Smooth muscle cell (in vitro differentiated cells): ENCODE results near the gene NFYA. TPM values are rescaled to one million over a fixed set of nuclear protein-coding genes. Genes with fewer than 3 reads are reported as not detected.
A peak's percentile ranks its signal among the peaks of the same experiment; 100 is the strongest.

Experiments used
- DNase-seq: peaks from one replicate; lab custom pipeline; 2025; ENCODE audit not compliant: unreplicated experiment; lab: John Stamatoyannopoulos, UW
- H2AFZ ChIP-seq: fragments of 200-600 bp; sonication (generic); 2 replicates; pipeline ENCODE4 v1.6.0; 2016; ENCODE audit warnings: antibody characterized with exemption, low read depth, mild to moderate bottlenecking
- H3F3A ChIP-seq: fragments of 200-600 bp; sonication (generic); 2 replicates; pipeline ENCODE4 v1.6.0; 2017; ENCODE audit warnings: antibody characterized with exemption, low read depth
- H3K27ac ChIP-seq: fragments of 200-600 bp; sonication (generic); 2 replicates; pipeline ENCODE4 v1.5.1; 2016; ENCODE audit warnings: low read depth, mild to moderate bottlenecking
- H3K27me3 ChIP-seq: fragments of 200-600 bp; sonication (generic); 2 replicates; pipeline ENCODE4 v1.6.1; 2016; ENCODE audit warnings: low read depth, mild to moderate bottlenecking
- H3K36me3 ChIP-seq: fragments of 200-600 bp; sonication (generic); 2 replicates; pipeline ENCODE4 v1.5.1; 2016; ENCODE audit warnings: low read depth
- H3K4me1 ChIP-seq: fragments of 200-600 bp; sonication (generic); 2 replicates; pipeline ENCODE4 v1.5.1; 2016; ENCODE audit warnings: low read depth
- H3K4me2 ChIP-seq: fragments of 200-600 bp; sonication (generic); 2 replicates; pipeline ENCODE4 v1.6.0; 2016; ENCODE audit warnings: mild to moderate bottlenecking
- H3K4me3 ChIP-seq: fragments of 200-600 bp; sonication (generic); 2 replicates; pipeline ENCODE4 v1.5.1; 2016; ENCODE audit warnings: mild to moderate bottlenecking
- H3K79me2 ChIP-seq: fragments of 200-600 bp; sonication (generic); 2 replicates; pipeline ENCODE4 v1.6.0; 2016; ENCODE audit warnings: low read depth, mild to moderate bottlenecking
- H3K9ac ChIP-seq: fragments of 200-600 bp; sonication (generic); 2 replicates; pipeline ENCODE4 v1.6.0; 2016; ENCODE audit warnings: low read depth
- H3K9me3 ChIP-seq: fragments of 200-600 bp; sonication (generic); replicated peaks from 2 replicates; pipeline ENCODE4 v1.5.1; 2016; ENCODE audit warnings: low read depth
- H4K20me1 ChIP-seq: fragments of 200-600 bp; sonication (generic); 2 replicates; pipeline ENCODE4 v1.6.0; 2016; ENCODE audit warnings: low read depth
- WGBS: methylation state at CpG from one replicate; pipeline ENCODE4 v1.1.7; 2016; ENCODE audit warnings: low lambda C conversion rate; 5-methylcytosine and 5-hydroxymethylcytosine counted together
- polyA plus RNA-seq: library from polyadenylated mRNA; unstranded; fragments of >200 nt; fragmentation: Nextera tagmentation; extraction: Ambion mirVana; gene quantifications from 2 replicates; pipeline ENCODE4 v1.2.1, GENCODE V29; 2016
- total RNA-seq: library from RNA; depleted of rRNA; stranded (reverse); fragments of >200 nt; gene quantifications from 2 replicates; pipeline ENCODE4 v1.2.3, GENCODE V29; 2014
- TF ChIP-seq, protein P1 (sequence below): fragments of 200-600 bp; sonication (generic); IDR thresholded peaks from 2 replicates; pipeline ENCODE4 v1.5.1; 2017; ENCODE audit warnings: borderline replicate concordance, mild to moderate bottlenecking, antibody characterized with exemption; ENCODE audit not compliant: insufficient read depth, poor library complexity, severe bottlenecking

Gene NFYA
- total and polyA plus RNA-seq, 2 experiments from 2014 or later: 22.4 to 40.2 TPM

DNA sequence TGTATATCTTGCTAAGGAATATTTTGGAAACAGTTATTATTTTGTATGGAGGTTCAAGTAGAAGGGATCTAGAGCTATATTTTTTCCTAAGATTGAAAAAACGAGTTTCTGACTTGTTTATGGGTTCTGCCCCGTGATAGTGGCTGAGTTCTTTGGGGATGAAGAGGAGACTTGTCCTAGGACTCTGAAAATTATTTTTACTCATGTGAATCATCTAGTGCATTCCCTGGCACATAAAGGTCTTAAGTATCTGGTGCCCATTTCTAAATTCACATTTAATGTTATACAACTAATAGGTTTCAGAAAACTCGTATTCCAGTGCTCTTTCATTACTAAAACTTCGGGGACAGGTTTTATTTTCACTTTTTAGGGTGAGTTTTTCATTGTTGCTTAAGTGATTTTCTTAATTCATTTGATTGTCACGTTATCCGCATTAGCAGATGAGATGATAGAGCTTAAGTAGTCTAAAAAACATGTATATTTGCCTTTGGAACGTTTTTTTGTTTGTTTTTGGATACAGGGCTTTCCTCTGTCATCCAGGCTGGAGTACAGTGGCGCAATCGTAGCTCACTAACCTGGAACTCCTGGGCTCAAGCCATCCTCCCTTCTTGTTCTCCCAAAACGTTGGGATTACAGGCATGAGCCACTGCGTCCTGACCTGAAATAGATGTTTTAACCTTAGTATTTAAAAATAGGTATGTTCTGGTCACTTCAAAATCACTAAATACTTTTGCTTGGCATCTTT lies 2.1 kb downstream of the NFYA start:
- no peaks in the 10 kb centered on the region for H3K27me3 ChIP-seq
- H3K79me2 ChIP-seq: peaks cover 65% of the 10 kb centered on the region
- H3K4me1 ChIP-seq: peaks cover 35% of the 10 kb centered on the region
- peaks cover 63% of the 10 kb centered on the region for H4K20me1 ChIP-seq
- H3K36me3 ChIP-seq: no peaks in the 10 kb centered on the region
- no peak overlapping the region for H2AFZ ChIP-seq
- TF ChIP-seq, protein P1, sequence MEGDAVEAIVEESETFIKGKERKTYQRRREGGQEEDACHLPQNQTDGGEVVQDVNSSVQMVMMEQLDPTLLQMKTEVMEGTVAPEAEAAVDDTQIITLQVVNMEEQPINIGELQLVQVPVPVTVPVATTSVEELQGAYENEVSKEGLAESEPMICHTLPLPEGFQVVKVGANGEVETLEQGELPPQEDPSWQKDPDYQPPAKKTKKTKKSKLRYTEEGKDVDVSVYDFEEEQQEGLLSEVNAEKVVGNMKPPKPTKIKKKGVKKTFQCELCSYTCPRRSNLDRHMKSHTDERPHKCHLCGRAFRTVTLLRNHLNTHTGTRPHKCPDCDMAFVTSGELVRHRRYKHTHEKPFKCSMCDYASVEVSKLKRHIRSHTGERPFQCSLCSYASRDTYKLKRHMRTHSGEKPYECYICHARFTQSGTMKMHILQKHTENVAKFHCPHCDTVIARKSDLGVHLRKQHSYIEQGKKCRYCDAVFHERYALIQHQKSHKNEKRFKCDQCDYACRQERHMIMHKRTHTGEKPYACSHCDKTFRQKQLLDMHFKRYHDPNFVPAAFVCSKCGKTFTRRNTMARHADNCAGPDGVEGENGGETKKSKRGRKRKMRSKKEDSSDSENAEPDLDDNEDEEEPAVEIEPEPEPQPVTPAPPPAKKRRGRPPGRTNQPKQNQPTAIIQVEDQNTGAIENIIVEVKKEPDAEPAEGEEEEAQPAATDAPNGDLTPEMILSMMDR: no peak
- H3K4me3 ChIP-seq: peak overlapping the region; percentile 83
- peak overlapping the region; percentile 93 for H3K4me2 ChIP-seq
- DNase-seq: no peak
- H3K27ac ChIP-seq: peak overlapping the region; percentile 94
- H3K9me3 ChIP-seq: no peaks in the 10 kb centered on the region
- peaks cover 3% of the 10 kb centered on the region for H3F3A ChIP-seq
- 62% methylated on average over 11 of the region's 11 CpGs for WGBS
- H3K9ac ChIP-seq: peak overlapping the region; percentile 95

DNA sequence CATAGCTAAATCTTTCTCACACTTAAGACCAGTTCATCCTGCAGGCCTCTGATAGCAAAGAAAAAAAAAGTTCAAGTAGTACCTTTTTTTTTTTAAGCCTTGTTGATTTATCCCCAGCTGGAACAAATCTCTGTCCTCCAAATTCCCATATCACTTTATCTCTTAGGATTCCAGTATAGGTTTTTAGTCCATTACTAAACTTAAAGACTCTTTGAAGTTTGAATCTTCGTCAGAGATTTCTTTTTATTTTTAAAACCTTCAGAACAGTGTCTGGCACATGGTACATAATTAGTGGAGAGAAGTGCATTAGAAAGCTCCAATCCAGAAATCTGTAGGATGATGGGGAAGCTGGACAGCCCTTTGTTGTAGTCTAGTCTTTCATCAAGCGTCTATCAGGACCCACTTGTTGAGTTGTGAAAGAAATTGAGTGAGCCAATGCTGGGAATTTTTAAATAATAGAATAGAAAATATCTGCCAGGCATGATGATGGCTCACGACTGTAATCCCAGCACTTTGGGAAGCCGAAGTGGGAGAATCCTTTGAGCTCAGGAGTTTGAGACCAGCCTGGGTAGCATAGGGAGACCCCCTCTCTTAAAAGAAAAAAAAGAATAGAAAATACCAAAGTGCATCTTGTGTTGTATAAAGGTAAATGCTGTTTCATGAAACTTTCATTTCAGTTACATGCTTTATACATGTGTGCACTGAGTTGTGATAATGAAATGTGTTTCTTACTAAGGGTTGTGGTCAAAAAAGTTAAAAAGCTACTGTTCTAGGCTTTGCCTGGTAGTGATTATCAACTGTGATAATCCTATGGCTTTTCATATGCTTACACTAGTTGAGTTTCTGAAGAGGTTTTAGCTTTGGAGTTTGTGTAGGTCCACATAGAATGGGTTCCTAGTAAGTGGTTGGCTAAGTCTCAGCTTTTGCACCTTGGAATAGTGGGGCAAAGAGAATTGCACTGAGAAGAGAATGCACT lies 3.2 kb downstream of the NFYA start:
- Histone ChIP-seq H3K4me2 (peak overlapping the region; percentile 93), H3K27ac (no peak overlapping the region), H3K9ac (no peak overlapping the region), H3K79me2 (peaks cover 76% of the 10 kb centered on the region), H3K9me3 (no peaks in the 10 kb centered on the region), H3K4me1 (peaks cover 33% of the 10 kb centered on the region), H4K20me1 (peaks cover 73% of the 10 kb centered on the region), H3F3A (peaks cover 3% of the 10 kb centered on the region), H3K27me3 (no peaks in the 10 kb centered on the region), H3K4me3 (peak overlapping the region; percentile 83), H3K36me3 (peaks cover 10% of the 10 kb centered on the region), H2AFZ (no peak overlapping the region)
- 56% methylated on average over 4 of the region's 4 CpGs for WGBS
- TF ChIP-seq, protein P1: no peak
- no peak for DNase-seq

DNA sequence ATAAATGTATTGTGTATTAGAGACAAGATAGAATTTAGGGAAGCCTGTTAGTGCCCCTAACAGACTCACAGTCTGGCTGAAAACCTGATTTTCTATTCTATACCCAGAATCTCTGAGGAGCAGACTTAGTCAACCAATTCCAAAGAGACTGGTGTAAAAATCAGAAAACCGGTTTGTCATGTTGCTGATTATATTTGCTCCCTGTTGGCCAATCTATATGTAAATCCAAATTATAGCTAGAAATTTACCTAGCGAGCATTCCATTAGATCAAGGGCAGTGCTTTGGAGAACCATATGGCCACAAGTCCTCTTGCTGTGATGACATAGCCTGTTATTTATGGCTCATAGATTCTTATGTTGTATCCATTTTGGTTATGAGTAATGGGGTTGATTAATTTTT lies 4.8 kb downstream of the NFYA start:
- Histone ChIP-seq H4K20me1 (peaks cover 89% of the 10 kb centered on the region), H3K27ac (no peak overlapping the region), H3F3A (no peaks in the 10 kb centered on the region), H2AFZ (no peak overlapping the region), H3K79me2 (peaks cover 90% of the 10 kb centered on the region), H3K4me3 (no peak overlapping the region), H3K9ac (no peak overlapping the region), H3K9me3 (no peaks in the 10 kb centered on the region), H3K4me1 (peaks cover 29% of the 10 kb centered on the region), H3K27me3 (no peaks in the 10 kb centered on the region), H3K36me3 (peaks cover 12% of the 10 kb centered on the region), H3K4me2 (no peak overlapping the region)
- no peak for DNase-seq
- TF ChIP-seq, protein P1: no peak
- WGBS: 100% methylated on average over 2 of the region's 2 CpGs
